ENCODE results near the gene AFF3.
"Not testable (repeated sequence)": the region's sequence is repeated elsewhere in the genome, so short reads cannot be mapped to it uniquely, and the experiment has no call there.

Gene AFF3

GRCh38 chr2:99787769-99788382, 354.5 kb downstream of the AFF3 start:
- DNase-seq (ENCODE audit: low read depth): no peak

- DNase-seq (ENCODE audit: low read depth): no peak
Measured at GRCh38 chr2:99786636-99787390, 355.6 kb downstream of the AFF3 start.

GRCh38 chr2:99784946-99785345, 357.4 kb downstream of the AFF3 start:
- DNase-seq (ENCODE audit: low read depth): no peak

GRCh38 chr2:99784282-99784681, 358.1 kb downstream of the AFF3 start:
- no peak for DNase-seq (ENCODE audit: low read depth)

GRCh38 chr2:99780276-99780675, 362.1 kb downstream of the AFF3 start:
- DNase-seq (ENCODE audit: low read depth): no peak

GRCh38 chr2:99779276-99779675, 363.1 kb downstream of the AFF3 start:
- DNase-seq (ENCODE audit: low read depth): no peak

- DNase-seq (ENCODE audit: low read depth): no peak
Measured at GRCh38 chr2:99777656-99778290, 364.6 kb downstream of the AFF3 start.

GRCh38 chr2:99776906-99777646, 365.3 kb downstream of the AFF3 start:
- DNase-seq (ENCODE audit: low read depth): no peak

- DNase-seq (ENCODE audit: low read depth): no peak
Measured at GRCh38 chr2:99776206-99776905, 366.0 kb downstream of the AFF3 start.

- no peak for DNase-seq (ENCODE audit: low read depth)
Measured at GRCh38 chr2:99775585-99775984, 366.8 kb downstream of the AFF3 start.

- not testable (repeated sequence) for DNase-seq (ENCODE audit: low read depth)
Measured at GRCh38 chr2:99773642-99774041, 368.7 kb downstream of the AFF3 start.

GRCh38 chr2:99772591-99773331, 369.6 kb downstream of the AFF3 start:
- DNase-seq (ENCODE audit: low read depth): no peak

GRCh38 chr2:99771681-99772333, 370.6 kb downstream of the AFF3 start:
- DNase-seq (ENCODE audit: low read depth): no peak

- no peak for DNase-seq (ENCODE audit: low read depth)
Measured at GRCh38 chr2:99770876-99771275, 371.5 kb downstream of the AFF3 start.

GRCh38 chr2:99765731-99766318, 376.6 kb downstream of the AFF3 start:
- no peak for DNase-seq (ENCODE audit: low read depth)

- no peak for DNase-seq (ENCODE audit: low read depth)
Measured at GRCh38 chr2:99763764-99764163, 378.6 kb downstream of the AFF3 start.

GRCh38 chr2:99762714-99763113, 379.7 kb downstream of the AFF3 start:
- DNase-seq (ENCODE audit: low read depth): no peak

- DNase-seq (ENCODE audit: low read depth): no peak
Measured at GRCh38 chr2:99757611-99758114, 384.7 kb downstream of the AFF3 start.

GRCh38 chr2:99756059-99756458, 386.3 kb downstream of the AFF3 start:
- no peak for DNase-seq (ENCODE audit: low read depth)

GRCh38 chr2:99754210-99754609, 388.2 kb downstream of the AFF3 start:
- DNase-seq (ENCODE audit: low read depth): no peak

Measured in stimulated activated CD8-positive, alpha-beta memory T cell treated with anti-CD3 and anti-CD28 coated beads, Interleukin-4, amount 100 ng/mL, for 24 hours (primary cell).